Peyer's patch (tissue), 4 donors: ENCODE measurements around the gene DDX19B. TPM values are rescaled to one million over a fixed set of nuclear protein-coding genes. Genes with fewer than 3 reads are reported as not detected.

Source experiments
- DNase-seq, 3 donors: peaks; one replicate each; pipeline ENCODE4 v3.0.0-alpha.2; 2017 to 2019
- H3K27ac ChIP-seq, 4 donors: fragments of 200-600 bp; sonication (generic); one replicate each; pipeline ENCODE4 v1.5.1; 2016 to 2019
- H3K27me3 ChIP-seq, 2 donors: fragments of 200-600 bp; sonication (generic); one replicate each; pipeline ENCODE4 v1.5.1; 2019
- H3K36me3 ChIP-seq, 3 donors: fragments of 200-600 bp; sonication (generic); one replicate each; pipeline ENCODE4 v1.5.1; 2016 to 2019
- H3K4me1 ChIP-seq, 4 donors: fragments of 200-600 bp; sonication (generic); one replicate each; pipeline ENCODE4 v1.5.1; 2016 to 2019
- H3K4me3 ChIP-seq, 4 donors: fragments of 200-600 bp; sonication (generic); 1 replicate in 3 of 4; 2 replicates in 1 of 4; pipeline ENCODE4 v1.5.1; 2016 to 2019; ENCODE audit warnings: mild to moderate bottlenecking in 1 of 4
- H3K9me3 ChIP-seq, 4 donors: fragments of 200-600 bp; sonication (generic); one replicate each; pipeline ENCODE4 v1.5.1; 2016 to 2019; ENCODE audit warnings: mild to moderate bottlenecking in 1 of 4
- POLR2A ChIP-seq, 2 donors: fragments of 450-650 bp; IDR thresholded peaks; one replicate each; pipeline ENCODE4 v1.5.1; 2017; ENCODE audit warnings: antibody characterized with exemption in 2 of 2, mild to moderate bottlenecking in 2 of 2, moderate library complexity in 2 of 2
- total RNA-seq, 4 donors: library from RNA; depleted of rRNA; stranded (reverse); fragments of >200 nt; gene quantifications; one replicate each; pipeline ENCODE4 v1.1.0, GENCODE V29; 2016
- TF ChIP-seq, protein P1 (sequence below), 6 experiments: fragments of 450-650 bp in 4 of 6; fragments of 200-600 bp in 2 of 6; sonication (generic) in 1 of 6; IDR thresholded peaks; one replicate each; pipeline ENCODE4 v1.5.1; 2017 to 2019; ENCODE audit warnings: antibody characterized with exemption in 6 of 6, mild to moderate bottlenecking in 3 of 6, moderate library complexity in 1 of 6

DDX19B gene
- total RNA-seq, 4 donors from 2014 or later: 26.2 to 53.4 (median 42.1) TPM

GRCh38 chr16:70253291-70254106 lies 45.5 kb upstream of the DDX19B start:
- TF ChIP-seq, protein P1, sequence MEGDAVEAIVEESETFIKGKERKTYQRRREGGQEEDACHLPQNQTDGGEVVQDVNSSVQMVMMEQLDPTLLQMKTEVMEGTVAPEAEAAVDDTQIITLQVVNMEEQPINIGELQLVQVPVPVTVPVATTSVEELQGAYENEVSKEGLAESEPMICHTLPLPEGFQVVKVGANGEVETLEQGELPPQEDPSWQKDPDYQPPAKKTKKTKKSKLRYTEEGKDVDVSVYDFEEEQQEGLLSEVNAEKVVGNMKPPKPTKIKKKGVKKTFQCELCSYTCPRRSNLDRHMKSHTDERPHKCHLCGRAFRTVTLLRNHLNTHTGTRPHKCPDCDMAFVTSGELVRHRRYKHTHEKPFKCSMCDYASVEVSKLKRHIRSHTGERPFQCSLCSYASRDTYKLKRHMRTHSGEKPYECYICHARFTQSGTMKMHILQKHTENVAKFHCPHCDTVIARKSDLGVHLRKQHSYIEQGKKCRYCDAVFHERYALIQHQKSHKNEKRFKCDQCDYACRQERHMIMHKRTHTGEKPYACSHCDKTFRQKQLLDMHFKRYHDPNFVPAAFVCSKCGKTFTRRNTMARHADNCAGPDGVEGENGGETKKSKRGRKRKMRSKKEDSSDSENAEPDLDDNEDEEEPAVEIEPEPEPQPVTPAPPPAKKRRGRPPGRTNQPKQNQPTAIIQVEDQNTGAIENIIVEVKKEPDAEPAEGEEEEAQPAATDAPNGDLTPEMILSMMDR (IDR thresholded peaks at IDR 0.05): peak; percentile 23 to 54 (median 44)
- TF ChIP-seq POLR2A (IDR thresholded peaks at IDR 0.05): no peak
- Histone ChIP-seq H3K27ac (no peak overlapping the region), H3K4me1 (peaks cover 0 to 21% (median 9%) of the 10 kb centered on the region in 4 donors), H3K36me3 (peaks cover 0 to 57% (median 3%) of the 10 kb centered on the region in 3 donors), H3K9me3 (no peaks in the 10 kb centered on the region), H3K27me3 (no peaks in the 10 kb centered on the region), H3K4me3 (no peak overlapping the region)
- DNase-seq: peak in 2 of 3 donors; percentile 34 to 66

DNA sequence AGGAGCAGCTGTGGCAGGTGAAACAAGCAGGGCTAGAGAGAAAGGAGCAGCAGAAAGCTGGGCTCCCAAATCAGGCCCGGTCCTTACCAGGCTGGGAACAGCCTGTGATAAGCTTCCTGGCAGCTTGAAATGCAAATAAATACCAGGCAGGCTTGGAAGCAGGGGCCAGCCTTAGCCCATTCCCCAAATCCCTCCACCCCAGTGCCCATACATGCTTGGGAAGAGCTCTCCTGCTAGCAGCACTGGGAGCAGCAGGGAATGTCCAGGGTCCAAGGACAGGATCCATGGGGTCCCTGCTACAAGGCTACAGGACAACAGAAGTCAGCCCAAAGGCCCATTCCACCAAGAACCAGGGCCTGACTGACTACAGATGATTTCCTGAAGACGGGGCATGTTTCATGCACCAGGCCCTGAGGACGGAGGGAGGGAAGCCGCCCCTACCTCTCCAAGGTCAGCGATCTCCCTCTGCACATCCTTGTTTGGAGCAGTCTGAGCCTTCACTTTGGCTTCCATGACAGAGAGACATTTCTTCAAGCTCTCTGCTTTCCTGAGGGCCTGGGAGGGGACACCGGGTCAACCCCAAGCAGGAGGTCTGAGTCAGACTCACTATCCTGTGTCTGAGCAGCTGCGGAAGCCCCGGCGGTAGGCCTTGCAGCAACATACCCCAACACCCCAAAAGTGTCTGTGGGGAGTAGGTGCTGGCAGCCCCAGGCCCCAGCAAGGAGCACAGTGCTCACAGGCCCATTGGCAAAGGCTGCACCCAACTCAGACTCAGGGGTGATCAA lies 44.6 kb upstream of the DDX19B start:
- TF ChIP-seq POLR2A (IDR thresholded peaks at IDR 0.05): no peak
- TF ChIP-seq, protein P1 (IDR thresholded peaks at IDR 0.05): no peak
- no peak for DNase-seq
- Histone ChIP-seq H3K27ac (no peak overlapping the region), H3K4me1 (peaks cover 0 to 17% (median 7%) of the 10 kb centered on the region in 4 donors), H3K9me3 (no peaks in the 10 kb centered on the region), H3K36me3 (peaks cover 0 to 66% (median 3%) of the 10 kb centered on the region in 3 donors), H3K4me3 (no peak overlapping the region), H3K27me3 (no peaks in the 10 kb centered on the region)

DNA sequence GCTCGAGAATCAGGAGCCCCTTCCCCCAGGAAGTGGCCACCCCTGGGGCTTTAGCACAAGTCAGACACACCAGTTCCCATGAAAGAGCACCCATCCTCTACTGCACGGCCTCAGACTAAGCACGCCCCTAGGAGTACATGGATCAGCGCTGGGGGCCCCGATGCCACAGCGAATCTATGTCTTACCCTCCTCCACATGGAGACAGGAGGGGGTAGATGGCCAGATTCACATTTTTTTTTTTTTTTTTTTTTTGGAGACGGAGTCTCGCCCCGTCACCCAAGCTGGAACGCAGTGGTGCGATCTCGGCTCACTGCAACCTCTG lies 44.1 kb upstream of the DDX19B start:
- no peaks in the 10 kb centered on the region for H3K9me3 ChIP-seq
- TF ChIP-seq POLR2A (IDR thresholded peaks at IDR 0.05): no peak
- TF ChIP-seq, protein P1 (IDR thresholded peaks at IDR 0.05): no peak
- peaks cover 0 to 11% (median 4%) of the 10 kb centered on the region in 4 donors for H3K4me1 ChIP-seq
- no peak overlapping the region for H3K27ac ChIP-seq
- no peaks in the 10 kb centered on the region for H3K27me3 ChIP-seq
- peaks cover 0 to 71% (median 3%) of the 10 kb centered on the region in 3 donors for H3K36me3 ChIP-seq
- no peak for DNase-seq
- no peak overlapping the region for H3K4me3 ChIP-seq

GRCh38 chr16:70255574-70255973 lies 43.4 kb upstream of the DDX19B start:
- peaks cover 0 to 78% (median 3%) of the 10 kb centered on the region in 3 donors for H3K36me3 ChIP-seq
- TF ChIP-seq POLR2A (IDR thresholded peaks at IDR 0.05): no peak
- TF ChIP-seq, protein P1 (IDR thresholded peaks at IDR 0.05): no peak
- DNase-seq: no peak
- H3K4me1 ChIP-seq: peaks cover 0 to 5% (median 2%) of the 10 kb centered on the region in 4 donors
- no peaks in the 10 kb centered on the region for H3K9me3 ChIP-seq
- H3K27ac ChIP-seq: no peak overlapping the region
- H3K4me3 ChIP-seq: no peak overlapping the region
- H3K27me3 ChIP-seq: no peaks in the 10 kb centered on the region

DNA sequence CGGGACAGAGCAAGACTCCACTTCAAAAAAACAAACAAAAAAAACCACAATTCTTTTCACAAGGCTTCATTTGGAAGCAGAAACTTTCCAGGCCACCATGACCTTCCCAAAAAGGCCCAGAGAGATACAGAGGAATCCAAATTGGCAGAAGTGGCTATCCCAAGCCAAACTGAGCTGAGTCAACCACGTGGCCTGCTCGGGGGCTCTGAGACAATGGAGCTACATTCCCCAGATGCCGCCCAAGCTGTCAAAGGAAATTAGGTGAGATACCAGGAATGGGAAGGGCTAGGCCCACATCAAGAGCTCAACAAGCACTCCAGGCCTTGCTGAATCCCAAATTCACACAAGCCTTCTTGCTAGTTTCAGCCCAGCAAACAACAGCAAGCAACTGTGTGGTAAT lies 41.6 kb upstream of the DDX19B start:
- no peak for DNase-seq
- TF ChIP-seq POLR2A (IDR thresholded peaks at IDR 0.05): no peak
- TF ChIP-seq, protein P1 (IDR thresholded peaks at IDR 0.05): no peak
- Histone ChIP-seq H3K27me3 (no peaks in the 10 kb centered on the region), H3K9me3 (no peaks in the 10 kb centered on the region), H3K27ac (no peak overlapping the region), H3K4me3 (no peak overlapping the region), H3K36me3 (peaks cover 0 to 96% (median 3%) of the 10 kb centered on the region in 3 donors), H3K4me1 (no peaks in the 10 kb centered on the region)
